ENCODE results near the gene MED13L. TPM values are rescaled to one million over a fixed set of nuclear protein-coding genes. Genes with fewer than 3 reads are reported as not detected.
A peak's percentile ranks its signal among the peaks of the same experiment; 100 is the strongest.

The MED13L gene
- polyA plus RNA-seq, 1 donor (not counting 4 experiments of a cell fraction or from before 2014, with no cell fraction given): 31.7 TPM

- Histone ChIP-seq H3K4me3 (ENCODE audit: control insufficient read depth in 2 of 3, extremely low read depth in 1 of 3, insufficient read depth in 2 of 3, low read depth in 1 of 3, low read length in 3 of 3) (no peak overlapping the region), H3K9me3 (ENCODE audit: control insufficient read depth, low read depth, low read length) (no peaks in the 10 kb centered on the region), H3K27ac (ENCODE audit: control insufficient read depth, insufficient read depth, low read length) (no peak overlapping the region), H4K20me1 (ENCODE audit: control insufficient read depth, extremely low read depth, insufficient read depth, low read length) (no peaks in the 10 kb centered on the region), H3K9ac (ENCODE audit: control insufficient read depth, extremely low read depth, insufficient read depth, low read length) (no peak overlapping the region), H3K36me3 (ENCODE audit: control insufficient read depth in 2 of 2, extremely low read depth in 1 of 2, insufficient read depth in 2 of 2, low read length in 2 of 2) (no peaks in the 10 kb centered on the region), H2AFZ (ENCODE audit: control insufficient read depth, low read length) (no peak overlapping the region), H3K27me3 (ENCODE audit: control insufficient read depth, extremely low read depth, insufficient read depth, low read length) (no peaks in the 10 kb centered on the region), H3K4me2 (ENCODE audit: control insufficient read depth, extremely low read depth, insufficient read depth, low read depth, low read length) (no peak overlapping the region), H3K9me1 (ENCODE audit: control insufficient read depth, extremely low read depth, insufficient read depth, low read length) (no peaks in the 10 kb centered on the region), H3K4me1 (ENCODE audit: control insufficient read depth, extremely low read depth, insufficient read depth, low read length) (peaks cover 49% of the 10 kb centered on the region), H3K79me2 (ENCODE audit: control insufficient read depth, insufficient read depth, low read length) (peaks cover 85% of the 10 kb centered on the region)
- DNase-seq (ENCODE audit: low read depth, low spot score) (no peak), FAIRE-seq (peak; percentile 52)
- dilution Hi-C loops (cut with MboI; ENCODE audit: extremely low pct_ligation_motif_present, low sequenced_read_pairs): no loop called here
- TF ChIP-seq CTCF (optimal IDR thresholded peaks at IDR 0.05 in 1 of 3, IDR thresholded peaks at IDR 0.05 in 1 of 3, conservative IDR thresholded peaks at IDR 0.05 in 1 of 3; ENCODE audit: extremely low read depth in 1 of 3, insufficient read depth in 2 of 3, low read length in 3 of 3) (no peak), EZH2 (IDR thresholded peaks at IDR 0.05; ENCODE audit: low read length) (no peak)
These were observed 139.1 kb downstream of the MED13L start for GRCh38 chr12:116138364-116138763.

- no peaks in the 10 kb centered on the region for H3K9me1 ChIP-seq (ENCODE audit: control insufficient read depth, extremely low read depth, insufficient read depth, low read length)
- peaks cover 88% of the 10 kb centered on the region for H3K79me2 ChIP-seq (ENCODE audit: control insufficient read depth, insufficient read depth, low read length)
- no peaks in the 10 kb centered on the region for H3K27me3 ChIP-seq (ENCODE audit: control insufficient read depth, extremely low read depth, insufficient read depth, low read length)
- TF ChIP-seq CTCF (optimal IDR thresholded peaks at IDR 0.05 in 1 of 3, IDR thresholded peaks at IDR 0.05 in 1 of 3, conservative IDR thresholded peaks at IDR 0.05 in 1 of 3; ENCODE audit: extremely low read depth in 1 of 3, insufficient read depth in 2 of 3, low read length in 3 of 3): no peak
- TF ChIP-seq EZH2 (IDR thresholded peaks at IDR 0.05; ENCODE audit: low read length): no peak
- FAIRE-seq (no peak), DNase-seq (ENCODE audit: low read depth, low spot score) (no peak)
- H3K27ac ChIP-seq (ENCODE audit: control insufficient read depth, insufficient read depth, low read length): no peak overlapping the region
- dilution Hi-C loops (cut with MboI; ENCODE audit: extremely low pct_ligation_motif_present, low sequenced_read_pairs): no loop called here
- H3K9me3 ChIP-seq (ENCODE audit: control insufficient read depth, low read depth, low read length): no peaks in the 10 kb centered on the region
- H3K36me3 ChIP-seq (ENCODE audit: control insufficient read depth in 2 of 2, extremely low read depth in 1 of 2, insufficient read depth in 2 of 2, low read length in 2 of 2): no peaks in the 10 kb centered on the region
- no peak overlapping the region for H3K4me2 ChIP-seq (ENCODE audit: control insufficient read depth, extremely low read depth, insufficient read depth, low read depth, low read length)
- no peak overlapping the region for H3K9ac ChIP-seq (ENCODE audit: control insufficient read depth, extremely low read depth, insufficient read depth, low read length)
- peaks cover 3% of the 10 kb centered on the region for H4K20me1 ChIP-seq (ENCODE audit: control insufficient read depth, extremely low read depth, insufficient read depth, low read length)
- no peak overlapping the region for H3K4me3 ChIP-seq (ENCODE audit: control insufficient read depth in 2 of 3, extremely low read depth in 1 of 3, insufficient read depth in 2 of 3, low read depth in 1 of 3, low read length in 3 of 3)
- H3K4me1 ChIP-seq (ENCODE audit: control insufficient read depth, extremely low read depth, insufficient read depth, low read length): peaks cover 45% of the 10 kb centered on the region
- no peak overlapping the region for H2AFZ ChIP-seq (ENCODE audit: control insufficient read depth, low read length)
These were observed 140.2 kb downstream of the MED13L start for GRCh38 chr12:116137318-116137717.

Data from keratinocyte (primary cell).